ENCODE results near the gene STARD8.

DNA sequence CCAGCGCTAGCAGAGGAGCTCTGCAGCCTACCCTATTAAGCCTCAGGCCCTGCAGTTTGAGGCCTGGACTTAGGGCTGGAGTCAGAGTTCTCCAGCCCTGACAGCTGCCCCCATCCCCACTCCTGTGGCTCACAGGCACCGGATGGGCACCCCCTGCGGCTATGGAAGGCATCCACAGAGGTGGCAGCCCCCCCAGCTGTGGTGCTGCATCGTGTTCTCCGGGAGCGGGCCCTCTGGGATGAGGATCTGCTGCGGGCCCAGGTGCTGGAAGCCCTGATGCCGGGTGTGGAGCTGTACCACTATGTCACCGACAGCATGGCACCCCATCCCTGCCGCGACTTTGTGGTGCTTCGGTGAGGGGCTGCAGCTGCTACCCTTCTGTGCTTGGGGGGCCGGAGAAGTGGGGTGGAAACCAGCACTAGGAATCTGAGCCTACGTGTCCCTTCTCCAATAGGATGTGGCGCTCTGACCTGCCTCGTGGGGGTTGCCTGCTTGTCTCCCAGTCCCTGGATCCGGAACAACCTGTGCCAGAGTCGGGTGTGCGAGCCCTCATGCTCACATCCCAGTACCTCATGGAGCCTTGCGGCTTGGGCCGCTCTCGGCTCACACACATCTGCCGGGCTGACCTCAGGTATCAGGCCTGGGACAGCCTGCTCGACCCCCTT lies 76.2 kb downstream of the STARD8 start:
- TF ChIP-seq CTCF (IDR thresholded peaks at IDR 0.05; ENCODE audit: low read length) (no peak), EZH2 (IDR thresholded peaks at IDR 0.05; ENCODE audit: borderline replicate concordance, low read length) (no peak)
